Middle frontal gyrus (tissue), 1 donor: Measurements from ENCODE around the gene PDCD2.
"Not testable (repeated sequence)": the region's sequence is repeated elsewhere in the genome, so short reads cannot be mapped to it uniquely, and the experiment has no call there.

Source experiments
- DNase-seq: peaks from one replicate; pipeline ENCODE4 v3.0.0-alpha.2; 2015; ENCODE audit warnings: low spot score; ENCODE audit errors: extremely low spot score

Gene PDCD2

GRCh38 chr6:170584181-170584953, at the start of gene PDCD2:
TSS of gene PDCD2 (minus strand) at chr6:170584637. CDS start at chr6:170584581, 56 bp downstream.
- DNase-seq = peak; percentile 90

- DNase-seq = not testable (repeated sequence)
Measured at GRCh38 chr6:170616020-170616554, 31.6 kb upstream of the PDCD2 start.

- not testable (repeated sequence) for DNase-seq
Measured at GRCh38 chr6:170612256-170612804, 27.9 kb upstream of the PDCD2 start.

GRCh38 chr6:170609225-170609624, 24.8 kb upstream of the PDCD2 start:
- not testable (repeated sequence) for DNase-seq

DNA sequence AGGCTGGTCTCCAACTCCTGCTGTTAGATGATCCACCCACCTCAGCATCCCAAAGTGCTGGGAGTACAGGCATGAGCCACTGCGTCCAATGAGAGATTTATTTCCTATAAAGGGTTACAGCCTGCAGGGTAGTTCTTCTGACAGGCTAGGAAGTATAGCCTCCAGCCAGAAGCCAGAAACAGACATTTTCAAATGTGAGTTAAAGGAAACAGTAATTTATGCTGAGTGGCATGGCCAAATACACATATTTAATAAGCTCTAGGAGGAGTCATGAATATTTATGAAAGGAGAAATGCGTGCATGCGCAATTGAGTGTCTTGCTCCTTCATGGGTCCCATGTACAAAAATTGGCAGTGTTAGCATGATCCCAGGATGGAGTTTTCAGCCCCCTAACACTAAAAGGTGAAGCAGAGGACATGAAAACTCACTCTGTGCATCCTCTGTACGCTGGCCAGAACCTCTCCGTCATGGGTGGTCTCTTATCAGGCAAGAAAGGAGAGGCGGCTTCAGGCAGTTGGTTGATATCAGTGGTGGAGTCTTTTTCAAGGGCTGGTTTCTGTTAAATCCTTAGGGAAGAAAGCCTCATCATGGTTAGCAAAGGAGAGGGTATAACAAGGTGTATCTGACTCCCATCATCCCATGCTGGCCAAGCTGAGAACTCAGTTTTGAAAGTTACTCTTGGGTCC, 21.3 kb upstream of the PDCD2 start:
- DNase-seq = no peak

GRCh38 chr6:170597278-170597677, 12.8 kb upstream of the PDCD2 start:
- no peak for DNase-seq

DNA sequence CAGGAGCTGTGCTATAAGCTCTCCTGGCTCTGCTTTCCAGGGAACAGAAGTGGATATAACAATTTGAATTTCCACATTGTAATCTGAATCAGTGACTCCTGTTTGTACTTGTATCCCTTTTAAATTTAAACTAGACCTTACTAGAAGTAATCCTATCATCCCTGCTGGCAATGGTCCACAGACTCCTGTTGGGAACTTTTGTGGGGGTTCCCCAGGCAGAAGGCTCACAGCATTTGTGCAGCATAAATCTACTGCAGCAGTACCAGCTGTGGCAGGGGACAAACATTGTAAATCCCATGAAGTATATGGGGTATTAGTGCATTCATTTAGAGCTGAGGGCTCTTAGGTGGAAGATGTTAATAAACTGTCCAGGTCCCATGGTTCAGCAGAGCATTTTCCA, 12.0 kb upstream of the PDCD2 start:
- DNase-seq = no peak

- DNase-seq = no peak
Measured at GRCh38 chr6:170590725-170591124, 6.3 kb upstream of the PDCD2 start.

DNA sequence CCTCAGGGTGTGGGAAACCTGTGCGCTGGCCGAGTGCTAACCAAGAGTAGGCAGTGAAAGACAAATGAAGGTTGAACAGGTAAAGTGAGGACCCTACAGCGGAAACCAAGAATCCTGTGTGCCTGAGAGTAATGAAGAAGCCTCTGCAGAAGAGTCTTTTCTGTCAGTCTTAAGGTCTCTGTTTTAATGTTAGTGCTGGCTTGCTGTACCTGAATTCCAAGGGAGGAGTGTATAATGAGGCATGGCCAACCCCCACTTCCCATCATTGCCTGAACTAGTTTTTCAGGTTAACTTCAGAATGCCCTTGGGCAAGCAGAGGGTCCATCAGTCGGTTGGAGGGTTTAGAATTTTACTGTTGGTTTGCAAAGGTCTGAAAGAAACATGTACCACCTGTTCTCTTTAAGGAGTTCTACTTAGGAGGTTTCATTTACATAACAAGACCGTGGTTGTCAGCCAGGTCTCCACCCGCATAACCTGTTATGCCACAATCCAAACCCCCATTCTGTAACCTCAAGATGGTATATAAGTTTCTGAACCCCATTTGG, 589 bp upstream of the PDCD2 start:
- DNase-seq = no peak

DNA sequence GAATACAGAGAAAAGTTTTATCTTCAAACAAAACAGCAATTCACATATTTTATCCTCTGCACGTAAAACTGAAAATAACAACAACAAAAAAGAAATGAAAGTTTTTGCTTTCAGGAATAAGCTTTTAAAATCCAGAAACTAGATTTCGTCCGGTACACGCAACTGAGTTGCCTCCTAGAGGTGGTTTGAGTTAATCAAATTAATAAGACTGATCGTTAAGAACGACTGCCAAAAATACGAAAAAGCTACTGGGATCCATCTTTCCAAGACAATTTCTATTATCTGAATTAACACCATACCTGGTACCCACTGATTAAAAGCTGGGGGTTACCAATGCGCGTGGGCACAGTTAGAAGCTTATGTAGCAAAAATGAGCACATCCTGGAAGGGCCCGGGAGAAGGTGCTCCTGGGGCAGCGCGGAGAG, 669 bp downstream of the PDCD2 start:
- no peak for DNase-seq

- no peak for DNase-seq
Measured at GRCh38 chr6:170578909-170579308, 5.5 kb downstream of the PDCD2 start.

DNA sequence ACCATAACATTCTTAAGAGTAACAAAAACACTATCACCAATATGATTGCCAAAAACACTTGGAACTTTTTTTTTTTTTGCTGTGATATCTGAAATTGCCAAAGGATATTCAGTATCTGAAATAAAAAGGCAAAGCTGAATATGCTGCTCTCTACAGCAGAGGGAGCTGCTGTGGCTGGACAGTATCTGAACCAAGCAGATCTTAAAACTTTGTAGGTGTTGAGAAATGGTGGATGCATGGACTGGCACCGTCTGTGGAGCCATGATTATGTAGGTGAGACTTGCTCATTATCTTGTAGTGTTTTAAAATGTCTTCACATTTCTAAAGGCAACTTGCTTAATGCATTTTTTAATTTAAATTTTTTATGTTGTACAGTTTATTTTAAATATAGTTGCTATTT, 9.2 kb downstream of the PDCD2 start:
- DNase-seq = no peak

- no peak for DNase-seq
Measured at GRCh38 chr6:170572704-170573466, 11.6 kb downstream of the PDCD2 start.

- DNase-seq = no peak
Measured at GRCh38 chr6:170564936-170565530, 19.4 kb downstream of the PDCD2 start.

DNA sequence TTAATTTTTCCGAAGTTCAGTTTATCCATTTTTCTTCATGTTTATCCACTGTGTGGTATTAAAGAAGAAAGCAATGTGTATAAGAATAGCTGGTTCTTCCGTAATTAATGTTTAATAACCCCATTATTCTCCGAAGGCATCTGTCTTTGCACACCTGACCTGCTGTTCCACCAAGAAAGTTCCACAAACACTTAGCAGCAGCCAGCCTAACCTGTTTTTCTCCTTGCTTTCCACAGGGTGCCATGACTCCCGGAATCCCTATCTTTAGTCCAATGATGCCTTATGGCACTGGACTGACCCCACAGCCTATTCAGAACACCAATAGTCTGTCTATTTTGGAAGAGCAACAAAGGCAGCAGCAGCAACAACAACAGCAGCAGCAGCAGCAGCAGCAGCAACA, 22.9 kb downstream of the PDCD2 start:
- no peak for DNase-seq

DNA sequence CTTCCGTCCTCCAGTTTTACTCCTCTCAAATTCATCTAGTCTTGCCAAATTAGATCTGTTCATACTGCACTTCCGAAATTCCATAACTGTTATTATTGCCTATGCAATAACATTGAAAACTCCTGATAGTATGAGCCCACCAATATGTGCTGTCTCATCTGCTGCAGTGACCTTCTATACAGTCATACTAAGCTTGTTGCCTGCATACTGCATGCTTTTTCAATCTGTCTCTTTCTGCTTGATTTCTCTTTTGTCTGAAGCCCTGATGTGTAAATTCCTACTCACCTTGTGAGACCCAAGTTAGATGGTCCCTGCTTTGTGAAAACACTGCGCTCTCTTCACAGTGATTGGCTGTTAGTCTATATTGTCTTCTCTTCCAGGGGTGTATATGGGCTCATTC, 29.1 kb downstream of the PDCD2 start:
- no peak for DNase-seq

GRCh38 chr6:170554796-170555137, 29.7 kb downstream of the PDCD2 start:
- DNase-seq = no peak

DNA sequence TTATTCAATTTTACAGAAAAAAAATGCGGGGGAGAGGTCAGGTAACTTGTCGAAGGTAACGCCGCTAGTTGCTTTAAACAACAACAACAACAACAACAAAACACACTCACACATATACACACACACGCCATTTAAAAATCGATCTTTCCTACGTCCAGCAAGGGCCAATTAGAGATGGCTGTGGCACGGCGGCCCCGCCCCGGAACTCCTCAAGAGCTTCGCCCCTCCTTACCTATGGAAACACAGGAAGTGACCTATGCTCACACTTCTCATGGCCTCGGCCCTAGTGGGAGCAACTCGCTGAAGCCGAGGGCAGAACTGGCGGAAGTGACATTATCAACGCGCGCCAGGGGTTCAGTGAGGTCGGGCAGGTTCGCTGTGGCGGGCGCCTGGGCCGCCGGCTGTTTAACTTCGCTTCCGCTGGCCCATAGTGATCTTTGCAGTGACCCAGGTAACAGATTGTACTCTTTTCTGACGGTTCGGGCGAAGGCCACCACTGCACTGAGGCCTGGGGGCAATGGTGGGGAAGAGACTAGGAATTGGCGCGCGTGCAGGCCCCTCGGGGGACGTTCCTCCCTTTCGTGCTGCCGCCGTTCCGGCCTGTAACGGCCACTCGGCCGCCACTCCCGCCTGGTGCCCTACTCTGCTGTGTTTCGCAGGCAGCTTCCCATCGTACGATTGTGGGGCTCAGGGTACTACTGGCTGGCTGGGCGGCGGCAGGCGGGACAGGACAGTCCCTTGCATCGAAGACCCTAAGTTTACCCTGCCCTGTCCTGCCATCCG, 30.2 kb downstream of the PDCD2 start, which contains the start of gene TBP:
TBP (plus strand) TSS at position 357 of the 783 bp plus-strand sequence. CDS start 2,661 bp downstream, outside the sequence.
- peak; percentile 98 for DNase-seq

DNA sequence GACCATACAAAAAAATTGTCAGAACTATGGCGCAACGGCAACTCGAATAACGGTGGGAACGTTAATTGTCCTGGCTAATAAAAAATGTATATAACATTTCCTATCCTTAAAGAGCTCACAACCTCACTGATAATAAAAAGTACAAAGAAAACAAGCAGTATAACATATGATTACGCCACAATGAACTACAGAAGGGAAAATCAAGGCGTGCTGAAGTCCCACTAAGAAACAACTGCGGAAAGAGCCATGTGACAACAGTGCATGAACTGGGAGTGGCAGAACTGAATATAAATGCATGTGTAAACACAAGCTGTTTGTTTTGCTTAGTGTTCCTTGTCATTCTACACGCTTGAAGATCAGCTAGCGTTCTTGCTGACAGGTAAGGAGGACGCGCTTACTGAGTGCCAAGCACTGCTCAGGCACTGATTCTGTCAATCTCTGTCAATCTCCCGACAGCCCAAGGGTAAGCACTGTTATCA, 30.9 kb downstream of the PDCD2 start:
- DNase-seq = peak; percentile 27
